Erythroblast (primary cell): ENCODE data around the gene SNRPA1.
A peak's percentile ranks its signal among the peaks of the same experiment; 100 is the strongest.

Source experiments
- DNase-seq, 2 experiments: peaks; one replicate each; lab custom pipeline; 2025; lab: John Stamatoyannopoulos, UW
- GATA1 ChIP-seq: IDR thresholded peaks from 2 replicates; pipeline ENCODE4 v1.6.1; 2011; ENCODE audit warnings: low read depth, mild to moderate bottlenecking, control low read depth, low read length, moderate library complexity
- POLR2A ChIP-seq: IDR thresholded peaks from 2 replicates; pipeline ENCODE4 v1.6.1; 2011; ENCODE audit warnings: mild to moderate bottlenecking, low read length

Gene SNRPA1

DNA sequence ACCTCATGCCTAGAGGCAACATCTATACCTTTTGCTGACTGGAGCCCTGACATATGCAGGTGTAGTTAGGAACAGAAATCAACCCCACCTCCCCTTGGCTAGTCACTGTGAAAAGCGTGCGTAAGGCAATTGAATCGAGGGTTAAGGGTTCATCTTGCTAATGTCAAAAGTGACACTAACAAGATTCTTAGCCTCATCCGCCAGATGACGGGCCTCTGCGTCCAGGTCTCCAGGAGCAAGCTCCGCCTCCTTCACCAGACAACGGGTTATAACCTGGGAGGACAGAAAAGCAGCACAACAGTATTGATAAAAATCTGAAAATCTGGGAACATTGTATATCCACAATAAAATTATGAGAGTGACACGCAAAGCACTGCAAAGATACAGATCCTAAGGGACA is 22.5 kb downstream of the SNRPA1 start:
- no peak for TF ChIP-seq POLR2A
- TF ChIP-seq GATA1, result no peak
- no peak for DNase-seq

DNA sequence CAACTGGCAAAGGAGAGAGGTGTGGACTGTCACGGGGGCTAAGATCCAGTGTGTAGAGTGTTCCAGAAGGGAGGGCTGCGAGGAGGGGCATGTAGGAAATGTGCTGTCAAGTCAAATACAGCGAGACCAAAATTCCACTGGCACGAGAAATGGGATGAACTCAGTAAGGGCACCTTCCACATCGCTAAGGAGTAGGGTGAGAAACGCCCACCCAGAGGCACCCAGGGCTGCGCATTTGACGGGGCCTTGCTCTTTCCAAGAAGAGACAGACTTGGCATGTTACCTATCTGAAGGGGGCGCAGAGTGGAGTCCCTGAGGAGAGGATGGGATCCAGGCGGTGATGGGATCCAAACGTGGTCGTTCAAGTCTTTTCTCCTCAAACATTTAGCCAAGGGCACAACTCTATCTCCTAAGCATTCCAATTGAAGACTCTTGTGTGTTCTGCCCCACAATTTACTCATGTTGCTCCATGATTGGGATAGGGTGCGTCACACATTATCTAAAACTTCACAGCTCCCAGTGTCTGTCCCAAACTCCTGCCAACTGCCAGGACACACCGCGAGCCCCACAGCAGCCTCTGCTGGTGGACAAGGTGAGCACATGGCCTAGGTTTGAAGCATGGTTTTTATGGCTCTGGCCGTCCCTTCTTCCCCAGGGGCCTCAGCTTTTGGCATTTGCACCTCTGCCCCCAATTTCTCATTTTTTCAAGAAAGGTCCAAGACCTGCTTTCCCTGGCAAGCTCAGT is 25.4 kb downstream of the SNRPA1 start:
- DNase-seq, result peak; percentile 37 to 42
- TF ChIP-seq POLR2A (peak; percentile 16), GATA1 (no peak)

DNA sequence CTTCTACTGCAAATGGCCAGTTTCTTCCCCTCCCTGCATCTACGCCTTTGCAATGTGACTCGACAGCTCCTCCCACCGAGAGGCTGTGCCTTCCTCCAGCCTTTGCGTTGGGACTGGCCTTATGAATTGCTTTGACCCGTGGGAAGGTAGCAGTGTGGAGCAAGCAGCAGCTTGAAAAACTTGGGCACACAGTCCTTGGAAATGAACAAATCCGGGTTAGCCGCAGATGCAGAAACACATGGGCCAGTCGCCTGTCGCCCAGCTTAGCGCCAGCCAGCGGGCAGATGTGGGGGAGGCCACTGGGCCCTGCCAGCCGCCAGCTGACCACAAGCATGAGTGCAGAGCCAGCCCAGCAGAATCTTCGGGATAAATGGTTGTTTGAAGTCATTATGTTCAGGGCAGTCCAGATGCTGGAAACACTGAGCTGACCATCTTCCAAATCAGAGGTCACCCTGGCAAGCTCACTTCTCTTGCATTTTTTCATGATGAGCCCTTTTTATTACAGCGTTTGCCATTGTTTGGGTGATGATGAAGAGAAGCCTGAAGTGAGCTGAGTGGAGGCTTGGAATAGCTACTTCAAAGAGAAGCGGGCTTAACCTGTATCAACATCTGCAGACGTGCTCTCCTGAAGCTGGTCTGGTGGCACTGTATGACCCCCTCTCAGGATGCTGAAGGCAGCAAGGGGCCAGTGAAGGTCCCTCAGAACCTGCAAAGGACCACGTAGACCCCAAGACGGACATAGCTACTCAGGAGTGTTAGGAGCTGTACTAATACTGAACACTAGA is 27.5 kb downstream of the SNRPA1 start:
- TF ChIP-seq POLR2A (no peak), GATA1 (no peak)
- no peak for DNase-seq

DNA sequence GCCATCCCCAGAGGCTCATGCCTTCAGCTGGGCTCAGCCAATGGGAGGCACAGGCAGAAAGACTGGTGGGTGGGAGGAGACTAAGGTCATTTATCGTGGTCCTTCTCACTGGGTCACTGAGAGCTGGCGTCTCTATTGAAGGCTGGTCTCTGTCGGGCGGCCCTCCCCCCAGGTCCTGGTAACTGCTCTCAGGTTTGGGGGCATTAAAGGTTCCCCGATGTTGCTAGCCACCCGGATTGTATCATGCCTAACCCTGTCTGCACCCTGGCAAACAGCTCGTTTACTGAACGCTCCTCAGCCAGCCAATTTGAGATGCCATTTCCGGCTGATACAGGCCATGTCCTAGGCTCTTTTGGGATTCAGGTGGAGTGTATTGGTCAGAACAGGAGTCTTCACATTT is 28.3 kb downstream of the SNRPA1 start:
- DNase-seq, result no peak
- no peak for TF ChIP-seq GATA1
- TF ChIP-seq POLR2A, result no peak

DNA sequence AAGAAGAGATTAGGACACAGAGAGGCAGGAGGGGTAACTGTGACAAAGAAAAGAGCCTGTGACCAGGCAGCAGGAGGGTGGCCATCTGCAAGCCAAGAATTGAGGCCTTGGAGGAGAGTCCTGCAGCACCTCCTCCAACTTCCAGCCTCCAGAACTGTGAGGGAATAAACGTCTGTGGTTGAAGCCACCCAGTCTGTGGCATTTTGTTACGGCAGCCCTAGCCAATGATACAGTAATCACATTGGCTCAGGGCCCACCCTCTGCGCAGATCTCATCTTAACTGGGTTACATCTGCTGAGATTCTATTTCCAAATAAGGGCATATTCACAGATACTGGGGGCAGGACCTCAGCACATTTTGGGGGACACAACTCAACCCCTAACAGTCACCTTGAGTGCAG is 29.0 kb downstream of the SNRPA1 start:
- no peak for DNase-seq
- TF ChIP-seq POLR2A (no peak), GATA1 (no peak)

DNA sequence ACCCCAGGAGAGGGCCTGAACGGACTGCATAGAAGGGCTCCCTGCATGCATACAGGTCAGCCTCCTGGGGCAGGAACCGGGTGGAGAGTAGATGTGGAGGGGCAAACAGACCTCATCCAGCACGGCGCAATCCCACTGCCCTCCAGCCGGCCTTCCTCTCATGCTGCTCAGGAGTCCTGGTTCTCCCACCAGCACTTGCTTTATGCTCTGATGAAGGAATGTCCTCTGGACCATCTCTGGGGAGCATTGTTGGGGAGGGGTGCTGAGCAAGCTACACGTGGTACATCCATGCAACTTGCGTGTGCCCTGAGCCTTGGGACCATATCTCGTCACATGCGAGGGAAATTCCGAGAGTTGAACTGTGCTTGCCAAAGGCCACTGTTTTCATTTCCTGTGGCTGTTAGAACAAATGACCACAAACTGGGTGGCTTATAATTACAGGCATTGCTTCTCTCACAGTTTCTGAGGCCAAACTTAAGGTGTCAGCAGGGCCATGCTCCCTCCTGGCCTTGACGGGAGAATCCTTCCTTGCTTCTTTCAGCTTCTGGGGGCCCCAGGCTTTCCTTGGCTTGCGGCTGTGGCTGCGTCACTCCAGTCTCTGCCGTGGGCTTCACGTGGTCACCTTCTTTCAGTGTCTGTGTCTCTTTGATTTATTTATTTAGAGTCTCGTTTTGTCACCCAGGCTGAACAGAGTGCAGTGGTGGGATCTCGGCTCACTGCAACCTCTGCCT is 30.0 kb downstream of the SNRPA1 start:
- TF ChIP-seq GATA1 (no peak), POLR2A (no peak)
- DNase-seq, result no peak

DNA sequence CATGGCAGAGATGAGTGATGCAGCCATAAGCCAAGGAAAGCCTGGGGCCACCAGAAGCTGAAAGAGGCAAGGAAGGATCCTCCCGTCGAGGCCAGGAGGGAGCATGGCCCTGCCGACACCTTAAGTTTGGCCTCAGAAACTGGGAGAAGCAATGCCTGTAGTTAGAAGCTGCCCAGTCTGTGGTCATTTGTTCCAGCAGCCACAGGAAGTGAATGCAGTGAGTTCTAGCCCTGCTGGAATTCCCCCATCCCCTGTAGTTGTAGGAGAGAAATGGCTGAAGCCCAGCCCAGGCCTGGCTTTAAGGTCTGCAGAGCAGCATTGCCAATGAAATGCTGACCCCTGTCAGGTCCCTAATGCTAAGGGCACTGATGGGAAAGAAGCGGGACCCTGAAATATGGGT is 31.0 kb downstream of the SNRPA1 start:
- TF ChIP-seq GATA1 (no peak), POLR2A (no peak)
- no peak for DNase-seq

DNA sequence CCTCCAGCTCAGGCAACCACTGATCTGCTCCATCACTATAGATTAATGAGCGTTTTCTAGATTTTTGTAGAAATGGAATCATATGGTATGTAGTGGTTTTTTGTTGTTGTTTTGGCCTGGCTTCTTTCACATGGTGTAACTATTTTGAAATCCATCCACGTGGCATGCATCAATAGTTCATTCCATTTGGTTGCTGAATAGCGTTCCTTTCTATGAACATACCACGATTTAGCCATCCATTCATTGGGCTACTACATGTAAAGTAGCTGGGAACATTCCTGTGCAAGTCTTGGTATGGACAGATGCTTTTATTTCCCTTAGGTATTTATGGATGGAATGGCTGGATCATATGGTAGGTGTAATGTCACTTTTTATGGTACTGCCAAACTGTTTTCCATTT is 32.5 kb downstream of the SNRPA1 start:
- no peak for DNase-seq
- TF ChIP-seq GATA1, result no peak
- TF ChIP-seq POLR2A, result no peak

DNA sequence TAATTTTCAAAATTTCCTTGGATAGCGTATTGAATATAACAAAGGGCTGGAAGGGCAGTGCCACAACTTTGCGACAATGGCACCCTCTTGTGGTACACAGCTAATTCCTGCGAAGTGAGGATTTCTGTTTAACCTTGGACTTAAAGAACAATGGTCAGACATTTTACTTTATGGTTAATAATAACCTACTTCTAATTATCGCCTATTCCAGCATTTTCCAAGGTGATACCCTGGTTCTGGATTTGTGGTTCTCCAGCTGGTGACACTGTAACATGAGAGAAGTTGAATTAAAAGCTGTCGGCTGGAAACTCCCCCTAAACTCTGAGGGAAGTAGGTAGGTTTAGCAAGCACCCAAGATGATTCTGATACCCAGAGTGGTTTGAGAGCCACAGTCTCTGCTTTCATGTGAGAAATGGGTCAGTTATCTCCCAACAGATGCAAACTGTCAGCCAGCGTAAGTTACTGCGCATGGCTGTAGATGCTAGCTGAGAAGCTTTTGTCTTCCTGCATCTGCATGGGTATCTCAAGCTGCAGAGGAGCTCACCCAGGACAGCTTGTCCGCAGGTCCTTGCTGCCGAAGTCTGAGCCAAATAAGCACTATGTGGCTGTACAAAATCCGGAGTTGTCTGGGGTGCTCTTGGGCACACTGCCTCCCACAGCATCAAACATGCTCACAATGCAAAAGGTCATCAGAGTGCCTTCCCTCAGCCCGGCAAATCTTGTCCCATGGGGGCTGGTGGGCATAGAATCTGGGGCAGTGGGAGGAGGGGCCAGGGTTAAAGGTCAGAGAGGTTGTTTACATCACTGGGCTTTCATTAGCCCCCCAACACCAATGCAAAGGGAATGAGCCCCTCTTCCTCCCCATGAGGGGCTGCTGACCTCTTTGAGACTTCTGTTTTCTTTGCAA is 36.6 kb downstream of the SNRPA1 start:
- DNase-seq, result peak; percentile 70 to 81

DNA sequence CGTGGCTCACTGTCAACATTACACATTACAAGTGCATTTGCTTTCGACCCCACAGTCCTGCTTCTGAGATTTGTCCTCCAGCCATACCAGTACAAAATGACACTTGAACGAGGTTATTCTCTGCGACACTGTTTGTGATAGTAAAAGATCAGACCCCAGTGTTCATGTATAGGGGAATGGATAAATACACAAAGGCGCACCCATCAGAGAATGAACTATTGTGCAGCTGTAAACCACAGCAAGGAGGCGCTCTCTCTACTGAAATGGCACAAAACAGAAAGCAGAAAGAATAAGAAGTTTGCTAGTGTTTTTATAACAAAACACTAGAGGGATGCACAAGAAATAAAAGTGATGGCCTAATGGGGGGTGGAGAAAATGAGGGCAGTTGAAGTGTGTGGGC is 38.3 kb downstream of the SNRPA1 start:
- no peak for TF ChIP-seq POLR2A
- TF ChIP-seq GATA1, result no peak
- DNase-seq, result peak; percentile 31 to 45

More for the DNA sequence above, 36.6 kb downstream of the SNRPA1 start:
- TF ChIP-seq POLR2A (no peak), GATA1 (no peak)

DNA sequence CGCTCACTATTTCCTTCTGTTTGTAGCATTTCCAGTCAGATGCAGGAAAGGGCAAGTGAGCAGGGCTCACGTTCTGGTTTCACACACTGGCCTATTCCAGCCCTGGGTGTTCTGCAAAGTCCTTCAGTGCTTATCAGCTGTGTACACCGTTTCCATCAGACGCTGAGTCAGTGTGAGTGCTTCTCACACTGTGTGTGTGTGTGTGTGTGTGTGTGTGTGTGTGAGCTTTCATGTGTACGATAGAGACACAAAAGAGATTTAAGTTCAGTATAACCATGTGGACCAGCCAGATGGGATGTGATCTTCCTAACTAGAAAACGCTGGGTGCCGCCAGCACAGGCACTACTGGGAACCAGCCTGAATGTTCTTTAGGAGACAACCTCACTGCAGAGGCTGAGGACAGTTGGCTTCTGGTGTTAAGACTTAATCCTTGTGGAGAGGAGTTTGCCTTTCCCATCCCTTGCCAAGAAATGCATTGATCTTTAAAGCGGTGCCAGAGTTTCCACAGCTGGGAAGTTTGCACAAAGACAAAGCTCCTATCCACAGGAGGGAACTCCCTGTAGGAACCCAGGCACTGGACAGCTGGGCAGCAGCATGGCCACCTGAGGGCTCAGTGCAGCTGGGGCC is 39.3 kb downstream of the SNRPA1 start:
- DNase-seq, result peak; percentile 92 to 96
- TF ChIP-seq GATA1, result no peak
- peak; percentile 72 for TF ChIP-seq POLR2A

DNA sequence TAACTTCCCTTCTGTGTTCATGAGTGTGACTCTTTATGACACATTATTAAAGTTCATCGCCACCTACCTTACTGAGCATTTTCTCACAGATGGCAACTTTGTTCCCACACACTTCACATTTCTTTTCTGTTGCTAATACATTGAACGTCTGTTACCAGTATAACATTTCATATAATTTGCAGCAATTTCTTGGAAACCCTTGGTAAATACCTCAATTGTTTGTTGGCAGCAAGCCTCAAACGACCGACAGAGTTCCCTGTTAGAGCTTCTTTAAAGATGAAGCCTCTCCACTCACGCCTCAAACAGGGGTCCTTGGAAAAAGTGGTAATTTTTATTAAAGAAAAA is 40.0 kb downstream of the SNRPA1 start:
- peak; percentile 25 to 56 for DNase-seq
- TF ChIP-seq POLR2A (no peak), GATA1 (no peak)
